Common myeloid progenitor, CD34-positive (primary cell): Measurements from ENCODE around the gene MED1.

Experiments
- CTCF ChIA-PET: fragments of 350-600 bp; sonication (Branson Sonifier 250); formaldehyde crosslinking; loops from one replicate; lab custom pipeline; 2021; ENCODE audit warnings: antibody characterized with exemption; lab: Charles Lee
- POLR2A ChIA-PET: fragments of 350-600 bp; sonication (Branson Sonifier 250); formaldehyde crosslinking; loops from one replicate; lab custom pipeline; 2021; ENCODE audit warnings: antibody characterized with exemption; lab: Charles Lee
- DNase-seq, 3 donors: peaks; one replicate each; pipeline versions ENCODE4 v3.0.0 to v3.0.0-alpha.2; 2013
- H3K27ac ChIP-seq, 2 experiments: 1 replicate in 1 of 2; 2 replicates in 1 of 2; pipeline ENCODE4 v1.7.0; 2013; ENCODE audit warnings: inconsistent platforms in 2 of 2, low read length in 2 of 2, mild to moderate bottlenecking in 2 of 2, low read depth in 1 of 2, moderate library complexity in 1 of 2; ENCODE audit not compliant: severe bottlenecking in 2 of 2, insufficient read depth in 1 of 2, poor library complexity in 1 of 2
- H3K27me3 ChIP-seq, 5 experiments: replicated peaks in 2 of 5; 1 replicate in 3 of 5; 2 replicates in 2 of 5; pipeline versions ENCODE4 v1.6.1 to v1.7.0; 2013; ENCODE audit warnings: low read length in 4 of 5, mild to moderate bottlenecking in 2 of 5, moderate library complexity in 2 of 5, inconsistent platforms in 1 of 5; ENCODE audit not compliant: insufficient read depth in 5 of 5, control insufficient read depth in 4 of 5
- H3K36me3 ChIP-seq, 4 experiments: 1 replicate in 2 of 4; 2 replicates in 2 of 4; pipeline versions ENCODE4 v1.6.1 to v1.7.0; 2013; ENCODE audit warnings: low read length in 3 of 4, control low read depth in 1 of 4, mild to moderate bottlenecking in 1 of 4; ENCODE audit not compliant: control insufficient read depth in 4 of 4, insufficient read depth in 4 of 4
- H3K4me1 ChIP-seq, 4 experiments: 1 replicate in 3 of 4; 2 replicates in 1 of 4; pipeline versions ENCODE4 v1.6.1 to v1.7.1; 2013; ENCODE audit warnings: low read length in 3 of 4, mild to moderate bottlenecking in 3 of 4, control low read depth in 1 of 4, inconsistent platforms in 1 of 4, moderate library complexity in 1 of 4; ENCODE audit not compliant: control insufficient read depth in 4 of 4, insufficient read depth in 4 of 4; ENCODE audit errors: control extremely low read depth in 1 of 4
- H3K4me3 ChIP-seq, 7 experiments: 1 replicate in 4 of 7; 2 replicates in 3 of 7; pipeline versions ENCODE4 v1.5.1 to v1.7.0; 2013; ENCODE audit warnings: mild to moderate bottlenecking in 7 of 7, low read length in 6 of 7, moderate library complexity in 6 of 7, inconsistent platforms in 2 of 7, low read depth in 2 of 7, control low read depth in 1 of 7; ENCODE audit not compliant: insufficient read depth in 4 of 7, control insufficient read depth in 1 of 7; ENCODE audit errors: extremely low read depth in 1 of 7
- H3K9me3 ChIP-seq, 5 experiments: 1 replicate in 4 of 5; 2 replicates in 1 of 5; pipeline versions ENCODE4 v1.6.1 to v1.7.1; 2013; ENCODE audit warnings: low read length in 4 of 5, mild to moderate bottlenecking in 2 of 5, inconsistent platforms in 1 of 5, low read depth in 1 of 5, moderate library complexity in 1 of 5; ENCODE audit not compliant: control insufficient read depth in 4 of 5, insufficient read depth in 2 of 5; ENCODE audit errors: control extremely low read depth in 1 of 5
- WGBS: methylation state at CpG from one replicate; pipeline ENCODE4 v1.1.5; 2013; ENCODE audit not compliant: insufficient coverage; 5-methylcytosine and 5-hydroxymethylcytosine counted together

Gene MED1

GRCh38 chr17:39365872-39366271, 85.2 kb downstream of the MED1 start:
- Histone ChIP-seq H3K4me1 (peaks cover 0 to 9% (median 5%) of the 10 kb centered on the region in 4 experiments), H3K27me3 (no peaks in the 10 kb centered on the region), H3K4me3 (no peak overlapping the region), H3K27ac (peak overlapping the region in 1 of 2 experiments; percentile 36), H3K36me3 (peaks cover 0 to 7% (median 0%) of the 10 kb centered on the region in 4 experiments), H3K9me3 (no peaks in the 10 kb centered on the region)
- 100% methylated on average over 1 of the region's 5 CpGs for WGBS
- CTCF ChIA-PET: interaction anchor here (0.9 to 1.0 kb wide), 2 partner anchors 8 to 95 kb away, joined by 3 read pairs; no protein-coding TSS in a partner anchor
- POLR2A ChIA-PET: interaction anchor here (0.6 kb wide), 1 partner anchor 109 kb away, joined by 5 read pairs; no protein-coding TSS in a partner anchor
- DNase-seq: no peak

- no peaks in the 10 kb centered on the region for H3K9me3 ChIP-seq
- H3K4me3 ChIP-seq: no peak overlapping the region
- 100% methylated on average over 3 of the region's 4 CpGs for WGBS
- peaks cover 0 to 7% (median 0%) of the 10 kb centered on the region in 4 experiments for H3K36me3 ChIP-seq
- peaks cover 0 to 9% (median 5%) of the 10 kb centered on the region in 4 experiments for H3K4me1 ChIP-seq
- no peak for DNase-seq
- ChIA-PET POLR2A (no interaction called here), CTCF (interaction anchor here (0.8 kb wide), 1 partner anchor 11 kb away, joined by 3 read pairs; no protein-coding TSS in a partner anchor)
- no peaks in the 10 kb centered on the region for H3K27me3 ChIP-seq
- H3K27ac ChIP-seq: peak overlapping the region in 1 of 2 experiments; percentile 36
Measured at GRCh38 chr17:39365242-39365641, 85.8 kb downstream of the MED1 start.

DNA sequence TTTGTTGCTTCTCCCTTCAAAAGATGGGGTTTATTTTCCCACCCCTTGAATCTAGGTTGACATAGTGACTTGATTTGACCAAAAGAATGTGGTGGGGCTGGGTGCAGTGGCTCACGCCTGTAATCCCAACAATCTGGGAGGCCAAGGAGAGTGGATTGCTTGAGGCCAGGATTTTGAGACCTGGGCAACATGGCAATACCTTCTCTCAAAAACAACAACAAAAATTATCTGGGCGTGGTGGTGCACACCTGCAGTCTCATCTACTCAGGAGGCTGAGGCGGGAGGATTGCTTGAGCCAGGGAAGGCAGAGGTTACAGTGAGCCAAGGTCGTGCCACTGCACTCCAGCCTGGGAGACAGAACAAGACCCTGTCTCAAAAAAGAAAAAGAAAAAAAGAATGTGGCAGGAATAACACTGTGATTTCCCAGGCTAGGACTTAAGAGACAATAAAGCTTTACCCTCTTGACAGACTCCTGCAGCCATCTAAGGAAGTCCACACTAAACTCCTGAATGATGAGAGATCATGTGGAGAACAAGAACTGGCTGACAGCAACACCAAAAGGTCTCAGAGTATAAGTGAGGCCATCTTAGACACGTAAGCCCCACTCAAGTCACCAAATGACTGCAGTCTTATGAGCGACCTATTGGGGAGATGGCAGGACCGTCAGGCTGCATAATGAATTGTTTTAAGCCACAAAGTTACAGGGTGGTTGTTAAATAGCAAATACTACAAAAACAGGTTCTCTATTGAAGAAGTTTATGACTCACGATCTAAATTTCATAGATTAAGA, 86.6 kb downstream of the MED1 start:
- peak in 2 of 3 donors; percentile 13 to 36 for DNase-seq
- peaks cover 0 to 9% (median 5%) of the 10 kb centered on the region in 4 experiments for H3K4me1 ChIP-seq
- no peak overlapping the region for H3K4me3 ChIP-seq
- ChIA-PET POLR2A (interaction anchor here (0.7 kb wide), 1 partner anchor 552 kb away, joined by 3 read pairs; no protein-coding TSS in a partner anchor), CTCF (interaction anchor here (0.8 kb wide), 1 partner anchor 10 kb away, joined by 3 read pairs; no protein-coding TSS in a partner anchor)
- H3K27me3 ChIP-seq: no peaks in the 10 kb centered on the region
- WGBS: 100% methylated on average over 5 of the region's 8 CpGs
- no peaks in the 10 kb centered on the region for H3K9me3 ChIP-seq
- H3K27ac ChIP-seq: peak overlapping the region in 1 of 2 experiments; percentile 36
- H3K36me3 ChIP-seq: peaks cover 0 to 7% (median 0%) of the 10 kb centered on the region in 4 experiments

GRCh38 chr17:39361064-39361463, 90.0 kb downstream of the MED1 start:
- ChIA-PET POLR2A (no interaction called here), CTCF (interaction anchor here (0.9 to 1.2 kb wide), 2 partner anchors 8 to 37 kb away, joined by 3 read pairs; no protein-coding TSS in a partner anchor)
- Histone ChIP-seq H3K27ac (no peak overlapping the region), H3K9me3 (no peaks in the 10 kb centered on the region), H3K4me1 (peaks cover 0 to 4% (median 1%) of the 10 kb centered on the region in 4 experiments), H3K4me3 (no peak overlapping the region), H3K27me3 (no peaks in the 10 kb centered on the region), H3K36me3 (peaks cover 0 to 7% (median 0%) of the 10 kb centered on the region in 4 experiments)
- DNase-seq: no peak
- WGBS: 100% methylated on average over 1 of the region's 1 CpG

GRCh38 chr17:39360537-39360936, 90.5 kb downstream of the MED1 start:
- Histone ChIP-seq H3K27me3 (no peaks in the 10 kb centered on the region), H3K4me1 (no peaks in the 10 kb centered on the region), H3K9me3 (no peaks in the 10 kb centered on the region), H3K27ac (no peak overlapping the region), H3K4me3 (no peak overlapping the region), H3K36me3 (peaks cover 0 to 7% (median 0%) of the 10 kb centered on the region in 4 experiments)
- DNase-seq: no peak
- ChIA-PET CTCF (interaction anchor here (1.2 kb wide), 1 partner anchor 8 kb away, joined by 3 read pairs; no protein-coding TSS in a partner anchor), POLR2A (no interaction called here)
- 94% methylated on average over 2 of the region's 3 CpGs for WGBS

GRCh38 chr17:39359994-39360393, 91.1 kb downstream of the MED1 start:
- ChIA-PET POLR2A (no interaction called here), CTCF (no interaction called here)
- DNase-seq: no peak
- no peaks in the 10 kb centered on the region for H3K27me3 ChIP-seq
- H3K9me3 ChIP-seq: no peaks in the 10 kb centered on the region
- no CpG with 5 or more reads among the region's 1 CpG for WGBS
- no peak overlapping the region for H3K27ac ChIP-seq
- no peaks in the 10 kb centered on the region for H3K4me1 ChIP-seq
- H3K4me3 ChIP-seq: no peak overlapping the region
- H3K36me3 ChIP-seq: peaks cover 0 to 7% (median 0%) of the 10 kb centered on the region in 4 experiments
